Mammary epithelial cell (primary cell): ENCODE results near the gene PPP1R7.

Source experiments
- EZH2 ChIP-seq: IDR thresholded peaks from 2 replicates; pipeline ENCODE4 v1.6.1; 2012; ENCODE audit warnings: low read length, inconsistent platforms, borderline replicate concordance
- TF ChIP-seq, protein P1 (sequence below), 2 donors: IDR thresholded peaks in 1 of 2; conservative IDR thresholded peaks in 1 of 2; 2 replicates each; pipeline ENCODE4 v1.5.1; 2011 to 2012; ENCODE audit warnings: inconsistent platforms in 2 of 2, low read length in 2 of 2, mild to moderate bottlenecking in 2 of 2, control low read depth in 1 of 2, low read depth in 1 of 2; ENCODE audit not compliant: insufficient read depth in 1 of 2; ENCODE audit errors: extremely low read depth in 1 of 2

DNA sequence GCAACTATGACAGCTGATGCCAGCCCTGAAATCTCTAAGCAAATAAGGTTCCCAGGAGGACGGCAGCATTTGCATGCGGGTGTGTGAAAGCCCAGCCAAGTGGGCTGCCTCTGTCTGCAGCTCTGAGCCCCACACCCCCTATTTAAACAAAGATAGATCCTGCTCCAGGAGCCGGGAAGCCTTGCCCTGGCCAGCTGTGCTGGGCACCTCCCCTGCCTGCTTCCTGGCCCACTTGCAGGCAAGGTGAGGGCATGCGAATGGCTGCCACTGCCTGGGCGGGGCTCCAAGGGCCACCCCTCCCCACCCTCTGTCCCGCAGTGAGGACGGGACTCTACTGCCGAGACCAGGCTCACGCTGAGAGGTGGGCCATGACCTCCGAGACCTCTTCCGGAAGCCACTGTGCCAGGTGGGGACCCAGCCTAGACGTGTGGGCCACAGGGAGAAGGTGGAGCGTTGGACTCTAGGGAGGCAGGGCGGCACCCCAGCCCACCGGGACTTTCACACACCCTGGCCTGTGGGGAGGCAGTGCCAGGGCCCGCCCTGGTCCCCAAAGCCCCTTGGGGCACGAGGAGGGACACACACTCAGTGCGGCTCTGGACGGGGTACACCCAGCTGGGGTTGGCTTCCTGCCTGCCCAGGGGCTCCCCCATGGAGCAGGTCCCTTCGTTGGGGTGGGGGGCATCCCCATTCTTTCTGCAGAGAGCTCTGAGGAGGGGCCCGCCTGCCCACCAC is 38.3 kb downstream of the PPP1R7 start, which contains the start of gene ANO7:
- TF ChIP-seq, protein P1, sequence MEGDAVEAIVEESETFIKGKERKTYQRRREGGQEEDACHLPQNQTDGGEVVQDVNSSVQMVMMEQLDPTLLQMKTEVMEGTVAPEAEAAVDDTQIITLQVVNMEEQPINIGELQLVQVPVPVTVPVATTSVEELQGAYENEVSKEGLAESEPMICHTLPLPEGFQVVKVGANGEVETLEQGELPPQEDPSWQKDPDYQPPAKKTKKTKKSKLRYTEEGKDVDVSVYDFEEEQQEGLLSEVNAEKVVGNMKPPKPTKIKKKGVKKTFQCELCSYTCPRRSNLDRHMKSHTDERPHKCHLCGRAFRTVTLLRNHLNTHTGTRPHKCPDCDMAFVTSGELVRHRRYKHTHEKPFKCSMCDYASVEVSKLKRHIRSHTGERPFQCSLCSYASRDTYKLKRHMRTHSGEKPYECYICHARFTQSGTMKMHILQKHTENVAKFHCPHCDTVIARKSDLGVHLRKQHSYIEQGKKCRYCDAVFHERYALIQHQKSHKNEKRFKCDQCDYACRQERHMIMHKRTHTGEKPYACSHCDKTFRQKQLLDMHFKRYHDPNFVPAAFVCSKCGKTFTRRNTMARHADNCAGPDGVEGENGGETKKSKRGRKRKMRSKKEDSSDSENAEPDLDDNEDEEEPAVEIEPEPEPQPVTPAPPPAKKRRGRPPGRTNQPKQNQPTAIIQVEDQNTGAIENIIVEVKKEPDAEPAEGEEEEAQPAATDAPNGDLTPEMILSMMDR (conservative IDR thresholded peaks at IDR 0.05 in 1 of 2, IDR thresholded peaks at IDR 0.05 in 1 of 2; ENCODE audit: extremely low read depth in 1 of 2, insufficient read depth in 1 of 2, low read depth in 1 of 2, low read length in 2 of 2), result no peak
- TF ChIP-seq EZH2, result no peak
